Uterus (tissue), 4 donors: ENCODE data around the gene TAOK3. TPM values are rescaled to one million over a fixed set of nuclear protein-coding genes. Genes with fewer than 3 reads are reported as not detected.

ENCODE experiments used
- DNase-seq, 2 donors: peaks; one replicate each; pipeline ENCODE4 v3.0.0-alpha.2; 2019 to 2020
- H3K27ac ChIP-seq, 2 donors: fragments of 200-600 bp; sonication (generic); 1 replicate in 1 of 2; 2 replicates in 1 of 2; pipeline ENCODE4 v1.5.1; 2016 to 2018
- H3K27me3 ChIP-seq, 2 donors: fragments of 200-600 bp; sonication (generic); one replicate each; pipeline ENCODE4 v1.5.1; 2018 to 2019; ENCODE audit warnings: control low read depth in 1 of 2
- H3K36me3 ChIP-seq, 2 donors: fragments of 200-600 bp; sonication (generic); one replicate each; pipeline ENCODE4 v1.5.1; 2019; ENCODE audit warnings: control low read depth in 1 of 2
- H3K4me1 ChIP-seq, 2 donors: fragments of 200-600 bp; sonication (generic); one replicate each; pipeline ENCODE4 v1.5.1; 2018 to 2019; ENCODE audit warnings: control low read depth in 1 of 2
- H3K4me3 ChIP-seq, 2 donors: fragments of 200-600 bp; sonication (generic); 1 replicate in 1 of 2; 2 replicates in 1 of 2; pipeline ENCODE4 v1.5.1; 2018 to 2019; ENCODE audit warnings: mild to moderate bottlenecking in 1 of 2
- H3K9me3 ChIP-seq, 2 donors: fragments of 200-600 bp; sonication (generic); one replicate each; pipeline ENCODE4 v1.5.1; 2019; ENCODE audit warnings: control low read depth in 1 of 2
- CTCF ChIP-seq, 4 experiments: fragments of 200-600 bp in 2 of 4; fragments of 450-650 bp in 2 of 4; sonication (generic) in 2 of 4; IDR thresholded peaks; one replicate each; pipeline ENCODE4 v1.5.1; 2016 to 2019; ENCODE audit warnings: antibody characterized with exemption in 4 of 4, mild to moderate bottlenecking in 2 of 4, moderate library complexity in 1 of 4
- POLR2A ChIP-seq, 2 donors: fragments of 450-650 bp; IDR thresholded peaks; one replicate each; pipeline ENCODE4 v1.6.1; 2016; ENCODE audit warnings: antibody characterized with exemption in 2 of 2, mild to moderate bottlenecking in 1 of 2, moderate library complexity in 1 of 2
- intact Hi-C: fragments of 100-400 bp; cut with DNase I; formaldehyde crosslinking; loops from one replicate; pipeline ENCODE4 v1.15.1; 2023; ENCODE audit warnings: low total_unique reads
- total RNA-seq, 4 donors: library from RNA; depleted of rRNA in 3 of 4; stranded (reverse); fragments of >200 nt in 3 of 4; gene quantifications; one replicate each; pipeline versions ENCODE4 v1.1.0 to v1.2.4, GENCODE V29; 2014 to 2023
- donor health status: DM: yes; HTN: yes; CAD: no.

Gene TAOK3
- total RNA-seq, 4 donors from 2014 or later, result 14.9 to 35.1 (median 24.8) TPM

GRCh38 chr12:118103601-118104382 lies 268.9 kb downstream of the TAOK3 start, which contains the start of gene VSIG10:
TSS of gene VSIG10 (minus strand) at chr12:118104011. CDS start at chr12:118103671, 340 bp downstream.
- intact Hi-C loops, result no loop called here
- no peaks in the 10 kb centered on the region for H3K9me3 ChIP-seq
- H3K27ac ChIP-seq, result peak within 1 kb of the TSS; percentile 62 to 86
- peak in 1 of 4 experiments; percentile 8 for TF ChIP-seq CTCF (IDR thresholded peaks at IDR 0.05)
- TF ChIP-seq POLR2A (IDR thresholded peaks at IDR 0.05), result peak; percentile 35 to 71
- peak; percentile 67 to 72 for DNase-seq
- H3K4me1 ChIP-seq, result peaks cover 0 to 3% of the 10 kb centered on the region in 2 donors
- peak within 1 kb of the TSS; percentile 43 to 78 for H3K4me3 ChIP-seq
- no peaks in the 10 kb centered on the region for H3K27me3 ChIP-seq
- H3K36me3 ChIP-seq, result no peaks in the 10 kb centered on the region

GRCh38 chr12:118103201-118103600 lies 269.5 kb downstream of the TAOK3 start:
- Histone ChIP-seq H3K27ac (peak overlapping the region; percentile 62 to 86), H3K4me1 (peaks cover 0 to 3% of the 10 kb centered on the region in 2 donors), H3K4me3 (peak overlapping the region; percentile 43 to 78), H3K9me3 (no peaks in the 10 kb centered on the region), H3K27me3 (no peaks in the 10 kb centered on the region), H3K36me3 (no peaks in the 10 kb centered on the region)
- DNase-seq, result peak in 1 of 2 donors; percentile 26
- intact Hi-C loops, result no loop called here
- TF ChIP-seq CTCF (IDR thresholded peaks at IDR 0.05) (no peak), POLR2A (IDR thresholded peaks at IDR 0.05) (no peak)

- DNase-seq, result no peak
- TF ChIP-seq POLR2A (IDR thresholded peaks at IDR 0.05) (no peak), CTCF (IDR thresholded peaks at IDR 0.05) (no peak)
- H3K36me3 ChIP-seq, result no peaks in the 10 kb centered on the region
- no peaks in the 10 kb centered on the region for H3K27me3 ChIP-seq
- H3K4me3 ChIP-seq, result peak overlapping the region; percentile 43 to 78
- H3K4me1 ChIP-seq, result peaks cover 0 to 3% of the 10 kb centered on the region in 2 donors
- intact Hi-C loops, result no loop called here
- H3K27ac ChIP-seq, result no peak overlapping the region
- no peaks in the 10 kb centered on the region for H3K9me3 ChIP-seq
Measured at GRCh38 chr12:118102609-118103008, 270.1 kb downstream of the TAOK3 start.

- TF ChIP-seq CTCF (IDR thresholded peaks at IDR 0.05) (no peak), POLR2A (IDR thresholded peaks at IDR 0.05) (no peak)
- intact Hi-C loops, result no loop called here
- Histone ChIP-seq H3K4me1 (peaks cover 0 to 3% of the 10 kb centered on the region in 2 donors), H3K27me3 (no peaks in the 10 kb centered on the region), H3K9me3 (no peaks in the 10 kb centered on the region), H3K4me3 (no peak overlapping the region), H3K36me3 (no peaks in the 10 kb centered on the region), H3K27ac (no peak overlapping the region)
- no peak for DNase-seq
Measured at GRCh38 chr12:118102070-118102469, 270.6 kb downstream of the TAOK3 start.

GRCh38 chr12:118101051-118101450 lies 271.7 kb downstream of the TAOK3 start:
- no peaks in the 10 kb centered on the region for H3K27me3 ChIP-seq
- H3K36me3 ChIP-seq, result no peaks in the 10 kb centered on the region
- intact Hi-C loops, result no loop called here
- no peak for DNase-seq
- no peaks in the 10 kb centered on the region for H3K9me3 ChIP-seq
- H3K4me1 ChIP-seq, result peaks cover 0 to 3% of the 10 kb centered on the region in 2 donors
- no peak overlapping the region for H3K4me3 ChIP-seq
- H3K27ac ChIP-seq, result no peak overlapping the region
- TF ChIP-seq POLR2A (IDR thresholded peaks at IDR 0.05) (no peak), CTCF (IDR thresholded peaks at IDR 0.05) (no peak)
